Brain pericyte (primary cell): ENCODE data around the gene SNX9.
"Not testable (repeated sequence)": the region's sequence is repeated elsewhere in the genome, so short reads cannot be mapped to it uniquely, and the experiment has no call there.

Experiments used
- DNase-seq: peaks from one replicate; pipeline ENCODE4 v3.0.0-alpha.2; 2012; ENCODE audit warnings: low read depth, low spot score

The SNX9 gene

DNA sequence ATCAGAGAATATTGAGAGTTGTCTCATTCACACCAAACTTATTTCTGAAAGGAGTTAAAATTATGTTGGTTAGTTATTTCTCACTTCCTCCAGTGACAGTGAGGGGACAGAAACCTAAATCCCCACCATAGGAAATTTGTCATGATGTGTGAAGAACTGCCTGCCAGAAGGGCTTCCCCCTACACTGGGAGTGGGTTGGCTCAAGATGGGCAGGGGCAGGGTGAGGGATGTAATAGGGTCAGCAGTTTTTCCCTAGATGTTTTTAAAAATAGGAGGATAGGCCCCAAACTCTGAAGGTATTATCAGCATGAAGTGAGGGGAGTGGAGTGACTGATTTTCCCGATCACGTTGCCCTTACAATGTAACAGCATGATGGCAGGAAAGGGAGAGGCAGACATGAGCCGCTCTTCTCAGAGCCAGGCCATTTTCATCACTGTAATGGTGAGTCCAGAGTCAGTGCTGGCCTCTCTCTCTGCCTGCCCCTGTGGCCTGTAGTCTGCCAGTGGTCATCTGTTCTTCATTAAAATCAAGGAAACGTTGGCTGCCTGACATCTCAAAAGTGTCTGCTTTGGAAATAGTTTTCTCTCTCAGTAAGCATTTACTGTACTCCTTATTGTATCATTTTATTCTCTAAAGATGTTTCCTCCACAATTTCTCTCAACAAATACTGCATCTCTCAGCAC lies 98.8 kb downstream of the SNX9 start:
- no peak for DNase-seq

DNA sequence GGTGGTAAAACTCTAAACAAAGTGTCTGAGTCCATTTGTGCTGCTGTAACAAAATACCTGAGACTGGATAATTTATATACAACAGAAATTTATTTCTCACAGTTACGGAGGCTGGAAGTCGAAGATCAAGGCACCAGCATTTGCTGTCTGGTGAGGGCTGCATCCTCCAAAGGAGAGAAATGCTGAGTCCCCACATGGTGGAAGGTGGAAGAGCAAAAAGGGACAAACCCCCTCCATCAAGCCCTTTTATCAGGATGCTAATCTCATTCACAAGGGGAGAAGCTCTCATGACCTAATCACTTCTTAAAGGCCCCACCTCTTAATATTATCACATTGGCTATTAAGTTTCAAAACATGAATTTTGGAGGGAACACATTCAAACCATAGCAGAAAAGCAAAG lies 102.7 kb downstream of the SNX9 start:
- no peak for DNase-seq

DNA sequence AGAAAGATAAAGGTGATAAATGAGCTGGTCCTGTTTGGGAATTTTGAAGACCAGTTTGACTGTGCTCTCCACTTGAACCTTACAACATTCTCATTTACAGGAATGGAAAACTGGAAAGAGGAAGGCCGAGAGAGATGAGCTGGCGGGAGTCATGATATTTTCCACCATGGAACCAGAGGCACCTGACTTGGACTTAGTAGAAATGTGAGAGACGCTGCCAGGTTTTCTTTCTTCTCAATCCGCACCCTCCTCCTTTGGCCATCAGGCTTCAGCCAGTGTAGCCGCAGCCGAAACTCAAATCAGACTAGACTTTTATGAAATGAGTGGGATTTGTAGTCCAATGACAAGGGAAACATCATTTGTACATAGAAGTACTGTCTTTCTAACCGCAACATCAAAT lies 104.0 kb downstream of the SNX9 start:
- no peak for DNase-seq

DNA sequence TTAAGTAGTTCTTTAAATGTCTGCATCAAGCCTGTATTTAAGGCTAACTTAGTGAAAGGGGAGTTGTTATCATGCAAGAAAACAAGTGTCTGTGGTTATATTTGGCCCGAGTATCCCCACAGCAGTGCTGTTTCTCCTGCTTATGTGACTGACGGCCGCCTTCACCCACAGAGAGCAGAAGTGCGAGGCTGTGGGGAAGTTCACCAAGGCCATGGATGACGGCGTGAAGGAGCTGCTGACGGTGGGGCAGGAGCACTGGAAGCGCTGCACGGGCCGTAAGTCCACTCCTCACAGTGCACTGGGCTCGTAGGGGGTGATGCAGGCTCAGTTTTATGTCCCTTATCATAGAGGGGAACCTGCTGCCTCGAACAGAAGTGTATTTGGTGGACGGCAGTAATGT lies 105.4 kb downstream of the SNX9 start:
- DNase-seq, result no peak

DNA sequence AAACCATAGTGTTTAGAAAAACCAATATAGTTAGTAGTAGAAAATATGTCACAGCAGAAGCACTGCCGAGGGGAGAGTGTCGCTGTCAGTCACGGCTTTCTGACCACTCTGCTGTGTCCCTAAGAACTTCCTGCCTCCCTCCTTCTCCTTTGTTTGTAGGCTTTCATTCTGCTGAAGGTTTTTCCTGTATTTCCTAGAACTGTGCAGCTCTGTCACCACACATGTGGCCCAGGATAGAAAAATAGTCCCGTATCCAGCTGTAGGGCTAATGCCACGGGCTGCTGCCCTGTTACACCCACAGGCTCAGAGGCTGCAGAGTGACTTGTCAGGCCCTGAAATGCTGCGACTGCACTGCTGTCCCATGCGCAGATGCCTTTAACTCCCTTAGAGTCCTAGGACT lies 106.0 kb downstream of the SNX9 start:
- DNase-seq, result no peak

DNA sequence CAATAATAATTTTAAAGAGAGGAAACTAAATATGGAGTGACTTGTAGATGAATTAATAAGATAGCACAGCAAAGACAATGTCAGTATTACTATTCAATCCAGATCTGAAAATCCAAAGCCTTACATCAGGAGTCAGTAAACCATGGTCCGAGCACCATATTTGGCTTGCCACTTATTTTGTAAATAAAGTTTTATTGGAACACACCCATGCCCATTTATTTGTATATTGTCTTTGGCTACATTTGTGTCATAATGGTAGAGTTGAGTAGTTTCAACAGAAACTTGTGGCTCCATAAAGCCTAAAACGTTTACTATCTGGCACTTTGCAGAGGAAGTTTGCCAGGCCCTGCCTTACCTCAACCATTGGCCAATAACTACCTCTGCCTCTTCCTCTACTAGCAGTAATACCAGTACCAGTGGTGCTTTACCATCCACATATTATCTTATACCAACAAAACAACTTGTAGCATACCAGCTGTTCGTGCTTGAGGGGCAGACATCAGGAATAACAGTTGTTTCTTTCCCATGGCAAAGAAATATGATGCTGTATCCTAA lies 106.8 kb downstream of the SNX9 start:
- DNase-seq, result no peak

DNA sequence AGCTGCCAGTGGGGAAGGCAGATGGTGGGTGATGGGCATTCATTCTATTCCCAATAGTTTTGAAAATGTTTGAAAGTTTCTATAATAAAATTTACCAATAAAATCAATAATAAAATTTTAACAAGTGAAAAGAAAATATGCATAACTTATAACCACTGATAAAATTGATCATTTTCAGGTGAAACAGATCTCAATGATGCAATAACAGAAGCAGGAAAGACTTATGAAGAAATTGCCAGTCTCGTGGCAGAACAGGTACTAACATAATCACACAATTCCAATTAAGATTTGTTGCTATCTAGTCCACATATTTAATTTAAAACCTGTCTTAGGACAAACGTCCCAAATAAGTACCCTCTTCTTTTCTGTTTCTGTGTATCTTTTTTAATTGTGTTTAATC lies 112.7 kb downstream of the SNX9 start:
- DNase-seq, result no peak

DNA sequence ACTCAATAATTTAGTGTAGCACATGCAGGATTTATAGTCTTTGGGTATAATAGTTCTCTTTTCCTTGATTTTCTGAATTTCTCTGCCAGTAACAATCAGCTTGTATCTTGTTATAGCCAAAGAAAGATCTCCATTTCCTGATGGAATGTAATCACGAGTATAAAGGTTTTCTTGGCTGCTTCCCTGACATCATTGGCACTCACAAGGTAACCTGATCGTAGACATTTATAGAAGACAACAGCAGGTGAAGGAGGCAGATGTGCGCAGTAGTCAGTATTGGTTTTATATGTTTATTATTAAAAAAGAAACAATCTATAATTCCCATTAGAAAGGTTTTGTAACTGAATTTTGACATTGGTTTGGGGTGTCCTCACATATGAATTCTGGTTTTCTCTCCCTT lies 114.3 kb downstream of the SNX9 start:
- DNase-seq, result no peak

DNA sequence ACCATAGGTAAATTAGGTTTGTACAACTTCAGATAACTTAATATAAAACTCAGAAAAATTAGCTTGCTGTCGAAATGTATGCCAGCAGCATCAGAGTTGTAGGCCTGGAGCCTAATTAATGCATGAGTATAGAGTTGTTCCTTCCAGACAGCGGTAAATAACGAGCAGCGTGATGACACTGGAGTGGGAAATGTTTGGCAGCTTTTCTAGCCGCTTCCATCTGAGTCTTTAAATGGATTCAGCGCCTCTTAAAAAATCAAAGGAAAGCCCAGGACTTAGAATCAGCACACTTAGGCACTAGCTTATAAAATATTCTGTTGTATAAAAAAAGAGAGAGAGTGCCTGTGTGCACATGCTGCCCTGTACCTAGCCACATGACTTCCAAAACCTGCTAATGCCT lies 114.9 kb downstream of the SNX9 start:
- DNase-seq, result no peak

DNA sequence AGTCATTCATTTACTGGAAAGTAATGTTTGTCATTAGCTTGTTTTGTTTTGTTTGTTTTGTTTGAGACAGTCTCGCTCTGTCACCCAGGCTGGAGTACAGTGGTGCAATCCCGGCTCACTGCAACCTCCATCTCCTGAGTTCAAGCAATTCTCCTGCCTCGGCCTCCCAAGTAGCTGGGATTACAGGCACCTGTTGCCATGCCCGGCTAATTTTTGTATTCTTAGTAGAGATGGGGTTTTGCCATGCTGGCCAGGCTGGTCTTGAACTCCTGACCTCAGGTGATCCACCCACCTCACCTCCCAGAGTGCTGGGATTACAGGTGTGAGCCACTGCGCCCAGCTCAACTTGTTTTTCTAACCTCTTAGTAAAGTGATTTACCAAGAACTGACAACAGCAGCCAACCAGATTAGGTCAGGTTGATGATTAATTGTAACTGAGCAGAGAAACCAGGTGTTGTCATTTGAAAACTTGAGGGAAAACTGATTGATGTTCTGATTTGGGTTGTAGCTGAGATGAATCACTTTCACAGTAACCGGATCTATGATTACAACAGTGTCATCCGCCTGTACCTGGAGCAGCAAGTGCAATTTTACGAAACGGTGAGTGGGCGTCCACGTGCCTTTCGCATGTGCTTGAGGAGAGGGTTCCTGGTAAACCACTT lies 117.5 kb downstream of the SNX9 start:
- not testable (repeated sequence) for DNase-seq

DNA sequence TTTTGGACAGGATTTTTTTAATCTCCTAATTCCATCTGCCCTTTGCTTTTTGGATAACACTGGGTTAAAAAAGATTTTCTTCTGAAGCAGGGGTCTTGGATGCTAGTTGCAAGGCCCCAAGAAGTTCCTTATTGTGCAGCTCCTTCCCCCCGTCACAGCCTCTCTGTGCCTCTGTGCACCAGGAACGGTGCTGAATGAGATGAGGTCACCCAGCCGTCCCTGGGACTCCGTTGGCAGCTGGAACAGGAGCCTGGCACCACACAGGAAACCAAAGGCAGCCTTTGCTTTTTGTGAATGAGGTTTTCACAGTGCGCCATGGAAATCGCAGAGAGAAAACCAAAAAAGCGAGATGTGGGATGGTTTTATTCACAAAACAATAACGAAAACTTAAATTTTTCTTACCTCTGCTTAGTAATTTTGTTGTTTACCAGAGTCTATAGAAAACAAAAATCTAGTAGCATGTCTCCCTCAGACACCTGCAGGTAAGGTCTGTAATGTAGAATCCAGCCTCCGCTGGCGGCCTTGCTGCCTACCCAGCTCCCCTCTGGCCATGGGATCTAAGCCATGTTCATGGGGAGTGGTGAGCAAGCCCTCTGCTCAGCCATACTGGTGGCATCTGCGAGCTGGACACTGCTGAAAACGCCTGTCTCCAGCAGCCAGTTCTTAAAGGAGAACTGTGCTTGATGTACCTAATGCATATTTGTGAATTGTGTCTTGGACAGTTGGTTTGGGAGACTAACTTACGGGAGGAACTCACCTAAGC lies 118.2 kb downstream of the SNX9 start:
- no peak for DNase-seq

DNA sequence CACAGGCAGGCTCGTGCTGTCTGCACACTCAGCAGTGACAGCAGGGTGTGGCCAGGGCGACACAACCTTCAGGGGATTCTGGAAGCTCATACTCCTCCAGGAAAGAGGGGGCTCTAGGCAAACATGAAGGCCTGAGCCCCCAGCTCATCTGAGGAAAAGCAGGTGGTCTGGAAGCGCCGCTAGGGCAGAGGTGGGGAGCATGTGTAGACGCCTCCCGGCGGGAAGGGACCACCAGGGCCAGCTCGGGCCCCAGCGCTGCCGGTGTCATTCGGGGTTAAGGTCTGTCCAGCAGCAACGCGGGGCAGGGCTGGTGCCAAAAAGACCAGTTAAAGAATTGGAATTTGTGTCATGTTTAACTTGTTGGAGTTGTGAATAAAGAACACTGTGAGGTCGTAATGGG lies 119.3 kb downstream of the SNX9 start:
- no peak for DNase-seq

DNA sequence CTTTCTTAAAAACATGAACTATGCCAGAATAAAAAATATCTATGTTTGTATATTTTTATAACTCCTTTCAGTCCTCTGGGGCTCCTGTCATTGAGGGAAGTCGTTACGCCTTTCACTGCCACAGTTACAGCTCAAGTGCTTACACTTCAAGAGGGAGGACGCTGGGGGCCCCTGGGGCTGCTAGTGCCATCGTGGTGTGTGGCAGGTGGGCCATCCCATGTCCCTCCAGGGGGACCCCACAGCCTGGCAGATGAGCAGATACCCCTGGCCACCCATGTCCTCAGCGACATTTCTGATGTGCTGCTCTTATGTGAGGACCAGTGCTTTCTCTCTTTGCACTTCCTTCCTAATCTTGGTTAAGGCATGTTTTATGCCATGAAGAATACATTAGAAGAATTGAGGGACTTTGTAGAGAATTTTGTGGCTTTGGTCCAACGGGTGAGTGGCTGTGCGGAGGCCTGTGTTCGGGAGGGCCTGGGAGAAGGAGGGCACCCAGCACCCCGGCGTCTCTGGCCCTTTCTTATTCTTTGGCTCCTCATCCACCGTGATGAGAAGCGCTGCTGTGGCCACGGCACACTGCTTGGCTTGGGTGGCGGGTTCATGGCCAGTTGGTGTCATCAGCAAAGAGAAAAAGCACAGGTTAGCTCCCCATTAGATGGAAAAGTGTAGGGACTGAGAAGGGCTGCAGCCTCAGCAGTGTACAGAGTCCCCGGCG lies 120.4 kb downstream of the SNX9 start:
- DNase-seq, result no peak

DNA sequence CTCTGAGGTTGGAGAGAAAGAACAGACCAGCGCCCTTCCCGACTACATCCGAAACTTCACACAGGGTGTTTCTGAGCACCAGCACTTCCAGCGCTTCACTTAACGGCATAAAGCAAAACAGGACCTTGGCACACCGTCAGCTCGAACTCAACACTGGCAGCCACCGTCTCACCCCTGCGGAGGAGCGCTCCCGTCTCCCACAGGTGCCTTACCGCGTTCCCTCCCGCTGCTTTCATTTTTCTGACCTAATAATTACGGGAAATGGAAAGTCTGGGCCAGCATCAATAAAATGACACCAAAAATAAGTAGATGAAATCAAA lies 120.9 kb downstream of the SNX9 start:
- DNase-seq, result no peak

DNA sequence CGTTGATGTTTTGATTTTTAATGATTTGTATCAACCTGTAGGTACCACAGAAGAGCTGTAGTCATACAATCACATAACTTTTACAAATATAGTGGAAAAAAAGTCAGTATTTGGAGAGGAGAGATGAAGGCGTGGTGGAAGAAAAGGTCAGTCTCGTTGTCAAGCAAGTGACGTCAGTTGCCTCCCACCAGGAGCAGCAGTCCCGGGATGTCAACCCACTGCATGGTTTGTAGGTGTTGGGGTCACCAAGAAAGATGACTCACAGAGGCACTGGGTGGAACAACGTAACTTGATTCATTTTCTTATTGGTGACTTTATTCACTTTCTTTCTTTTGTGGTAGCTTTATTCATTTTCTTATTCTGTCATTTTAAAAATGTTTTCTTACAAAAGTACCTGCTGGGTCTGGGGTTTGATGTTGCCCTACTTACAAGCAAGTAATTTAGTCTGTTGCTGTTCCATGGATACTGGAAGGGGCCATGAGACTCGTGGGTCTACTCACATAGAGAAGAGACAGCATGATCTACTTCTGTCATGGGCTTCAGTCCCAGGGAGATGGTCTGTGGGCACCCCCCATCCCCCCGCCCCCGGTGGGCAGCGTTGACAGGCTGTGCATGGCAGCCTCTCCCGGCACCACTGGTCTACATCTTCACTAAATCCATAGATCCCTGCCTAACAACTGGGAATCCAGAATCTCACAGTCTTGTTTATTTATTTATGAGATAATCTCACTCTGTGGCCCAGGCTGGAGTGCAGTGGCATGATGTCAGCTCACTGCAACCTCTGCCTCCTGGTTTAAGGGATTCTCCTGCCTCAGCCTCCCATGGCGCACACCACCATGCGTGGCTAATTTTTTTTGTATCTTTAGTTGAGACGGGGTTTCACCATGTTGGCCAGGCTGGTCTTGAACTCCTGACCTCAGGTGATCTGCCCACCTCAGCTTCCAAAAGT lies 122.2 kb downstream of the SNX9 start:
- peak; percentile 48 for DNase-seq

DNA sequence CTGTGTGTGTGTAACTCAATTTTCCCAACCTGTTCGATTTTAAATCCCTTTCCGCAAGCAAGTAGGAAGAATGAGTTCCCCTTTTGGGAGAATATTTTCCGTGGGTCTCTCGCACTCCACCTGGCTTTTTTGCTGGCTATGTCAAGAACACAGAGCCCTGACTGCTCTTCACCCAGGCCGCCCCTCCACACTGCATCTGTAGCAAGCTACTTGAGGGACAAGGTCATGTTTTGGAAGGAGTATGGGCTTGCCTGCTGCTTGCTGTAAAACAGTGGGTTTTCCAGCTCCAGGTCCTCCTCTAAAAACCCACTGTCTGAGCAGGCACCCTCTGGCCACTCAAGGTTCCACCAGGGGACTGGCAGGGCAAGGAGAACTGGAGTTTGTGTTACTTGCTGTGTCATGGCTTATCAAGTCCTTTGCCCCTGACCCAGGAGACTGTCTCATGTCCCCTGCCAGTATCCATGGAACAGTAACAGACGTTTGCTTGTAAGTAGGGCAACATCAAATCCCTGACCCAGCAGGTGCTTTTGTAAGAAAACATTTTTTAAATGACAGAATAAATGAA lies 123.1 kb downstream of the SNX9 start:
- no peak for DNase-seq

DNA sequence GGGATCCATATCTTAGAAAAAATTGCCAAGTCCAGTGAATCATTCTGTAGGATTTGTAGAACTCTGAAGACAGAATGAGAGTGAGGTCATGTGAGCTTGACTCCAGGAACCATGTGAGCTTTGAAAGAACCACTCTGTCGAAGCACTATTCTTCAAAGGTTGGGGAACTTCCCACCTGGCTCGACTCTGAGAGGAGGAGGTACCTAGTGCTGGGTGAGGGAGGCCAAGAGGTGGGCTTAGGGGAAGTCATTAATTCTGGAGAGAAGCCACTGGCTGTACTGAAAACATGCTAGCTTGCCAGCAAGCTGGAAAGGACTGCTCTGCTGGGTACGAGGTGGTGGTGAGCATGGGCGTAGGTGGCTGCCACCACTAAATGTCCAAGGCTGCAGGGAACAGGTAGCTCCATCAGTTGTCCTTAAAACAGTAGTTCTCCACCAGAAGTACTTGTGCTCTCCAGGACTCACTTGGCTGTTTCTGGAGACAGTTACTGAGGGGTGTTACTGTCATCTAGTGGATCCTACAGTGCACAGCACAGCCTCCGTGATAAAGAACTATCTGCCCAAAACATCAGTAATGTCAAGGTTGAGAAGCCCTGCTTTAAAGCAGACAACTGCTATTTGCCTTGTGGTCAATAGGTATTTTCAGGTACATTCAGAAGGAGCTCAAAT lies 124.0 kb downstream of the SNX9 start:
- DNase-seq, result no peak

DNA sequence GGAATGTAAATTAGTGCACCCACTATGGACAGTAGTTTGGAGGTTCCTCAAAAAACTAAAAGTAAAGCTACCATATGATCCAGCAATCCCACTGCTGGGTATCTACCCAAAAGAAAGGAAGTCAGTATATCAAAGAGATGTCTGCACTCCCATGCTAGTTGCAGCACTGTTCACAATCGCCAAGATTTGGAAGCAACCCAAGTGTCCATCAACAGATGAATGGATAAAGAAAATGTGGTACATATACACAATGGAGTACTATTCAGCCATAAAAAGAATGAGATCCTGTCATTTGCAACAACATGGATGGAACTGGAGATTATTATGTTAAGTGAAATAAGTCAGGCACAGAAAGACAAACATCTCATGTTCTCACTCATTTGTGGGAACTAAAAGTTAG lies 127.9 kb downstream of the SNX9 start:
- not testable (repeated sequence) for DNase-seq

DNA sequence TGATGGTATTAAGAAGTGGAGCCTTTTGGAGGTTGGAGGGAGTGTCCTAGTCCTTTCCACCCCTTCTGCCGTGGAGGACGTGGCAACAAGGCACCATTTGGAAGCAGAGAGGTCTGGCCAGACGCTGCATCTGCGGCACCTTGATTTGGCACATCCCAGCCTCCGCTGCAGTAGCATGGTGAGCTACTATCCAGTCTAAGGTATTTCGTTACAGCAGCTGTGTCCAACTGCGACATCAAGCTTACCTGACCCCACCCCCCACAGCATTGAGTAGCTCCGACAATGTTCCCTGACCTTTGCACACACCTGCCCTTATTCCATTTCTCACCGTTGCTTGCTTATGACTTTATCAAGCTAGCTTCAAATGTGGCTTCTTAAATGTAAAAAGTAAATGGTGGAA lies 128.8 kb downstream of the SNX9 start:
- no peak for DNase-seq

DNA sequence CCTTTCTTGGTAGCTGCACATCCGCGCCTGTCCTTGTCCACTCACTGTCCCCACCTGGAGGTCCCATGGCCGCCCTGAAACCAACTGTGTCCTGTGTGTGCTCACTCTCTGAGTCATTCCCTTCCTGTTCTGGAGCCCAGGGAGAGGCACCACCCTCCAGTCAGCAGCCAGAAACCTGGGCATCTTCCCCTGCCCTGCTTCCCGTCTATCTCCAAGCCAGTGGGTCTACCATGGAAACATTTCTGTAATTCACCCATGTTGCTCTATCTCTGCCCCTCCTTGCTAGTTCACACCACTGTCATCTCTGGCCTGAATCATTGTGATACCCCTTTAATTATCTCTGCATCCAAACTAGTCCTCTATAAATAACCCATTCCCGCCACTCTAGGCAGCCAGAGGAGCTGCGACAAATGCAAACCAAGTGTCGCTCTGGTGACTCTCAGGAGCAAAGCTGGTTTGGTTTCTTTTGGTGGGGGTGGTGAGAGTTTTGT lies 129.9 kb downstream of the SNX9 start:
- no peak for DNase-seq
